Mesenchymal stem cell (in vitro differentiated cells and primary cell): ENCODE data around the gene STAG1.

Source experiments
- DNase-seq: peaks from one replicate; pipeline ENCODE4 v3.0.0-alpha.2; 2013
- H2AFZ ChIP-seq: one replicate; pipeline ENCODE4 v1.6.1; 2013; ENCODE audit warnings: low read depth, mild to moderate bottlenecking, control low read depth, inconsistent platforms, low read length, moderate library complexity
- H2AK5ac ChIP-seq: 2 replicates; pipeline ENCODE4 v1.6.1; 2013; ENCODE audit warnings: low read length, moderate library complexity, mild to moderate bottlenecking, inconsistent platforms; ENCODE audit not compliant: severe bottlenecking
- H2BK120ac ChIP-seq: one replicate; pipeline ENCODE4 v1.6.1; 2013; ENCODE audit warnings: low read depth, mild to moderate bottlenecking, inconsistent platforms, low read length, moderate library complexity
- H2BK12ac ChIP-seq, 2 experiments: one replicate each; pipeline ENCODE4 v1.6.1; 2013; ENCODE audit warnings: inconsistent platforms in 2 of 2, low read length in 2 of 2, mild to moderate bottlenecking in 2 of 2, moderate library complexity in 2 of 2, control low read depth in 1 of 2
- H2BK15ac ChIP-seq: one replicate; pipeline ENCODE4 v1.6.1; 2013; ENCODE audit warnings: mild to moderate bottlenecking, low read depth, inconsistent platforms; ENCODE audit not compliant: poor library complexity, severe bottlenecking
- H2BK5ac ChIP-seq: 2 replicates; pipeline ENCODE4 v1.6.1; 2013; ENCODE audit warnings: low read depth, mild to moderate bottlenecking, low read length, control low read depth, inconsistent platforms; ENCODE audit not compliant: poor library complexity, severe bottlenecking
- H3K14ac ChIP-seq, 2 experiments: one replicate each; pipeline ENCODE4 v1.6.1; 2013; ENCODE audit warnings: inconsistent platforms in 2 of 2, low read length in 2 of 2, control low read depth in 1 of 2, mild to moderate bottlenecking in 1 of 2, moderate library complexity in 1 of 2
- H3K18ac ChIP-seq, 2 experiments: one replicate each; pipeline ENCODE4 v1.6.1; 2013; ENCODE audit warnings: inconsistent platforms in 2 of 2, low read length in 2 of 2, control low read depth in 1 of 2, low read depth in 1 of 2, mild to moderate bottlenecking in 1 of 2
- H3K23ac ChIP-seq, 2 experiments: one replicate each; pipeline ENCODE4 v1.6.1; 2013; ENCODE audit warnings: inconsistent platforms in 2 of 2, low read length in 2 of 2, mild to moderate bottlenecking in 2 of 2, moderate library complexity in 2 of 2, control low read depth in 1 of 2
- H3K27ac ChIP-seq: 2 replicates; pipeline ENCODE4 v1.5.1; 2013; ENCODE audit warnings: mild to moderate bottlenecking, moderate library complexity, low read length, control low read depth, inconsistent platforms; ENCODE audit not compliant: poor library complexity, severe bottlenecking
- H3K27me3 ChIP-seq, 2 experiments: 2 replicates each; pipeline versions ENCODE4 v1.6.1 to v1.7.0; 2013; ENCODE audit warnings: low read length in 2 of 2, mild to moderate bottlenecking in 2 of 2, moderate library complexity in 2 of 2, control low read depth in 1 of 2, inconsistent platforms in 1 of 2; ENCODE audit not compliant: control insufficient read depth in 1 of 2, insufficient read depth in 1 of 2
- H3K36me3 ChIP-seq, 2 experiments: 2 replicates each; pipeline versions ENCODE4 v1.6.1 to v1.7.0; 2013; ENCODE audit warnings: low read length in 2 of 2, control low read depth in 1 of 2, inconsistent platforms in 1 of 2, low read depth in 1 of 2, mild to moderate bottlenecking in 1 of 2; ENCODE audit not compliant: insufficient read depth in 2 of 2, control insufficient read depth in 1 of 2
- H3K4ac ChIP-seq, 2 experiments: one replicate each; pipeline ENCODE4 v1.6.1; 2013; ENCODE audit warnings: inconsistent platforms in 2 of 2, low read length in 2 of 2, mild to moderate bottlenecking in 2 of 2, moderate library complexity in 2 of 2, control low read depth in 1 of 2, low read depth in 1 of 2
- H3K4me1 ChIP-seq: 2 replicates; pipeline ENCODE4 v1.6.1; 2013; ENCODE audit warnings: low read depth, low read length, control low read depth; ENCODE audit not compliant: control insufficient read depth, insufficient read depth
- H3K4me2 ChIP-seq: 2 replicates; pipeline ENCODE4 v1.6.1; 2013; ENCODE audit warnings: low read length, mild to moderate bottlenecking, inconsistent platforms; ENCODE audit not compliant: poor library complexity, severe bottlenecking
- H3K4me3 ChIP-seq, 2 experiments: 2 replicates each; pipeline versions ENCODE4 v1.5.1 to v1.7.0; 2013; ENCODE audit warnings: low read length in 2 of 2, mild to moderate bottlenecking in 2 of 2, control low read depth in 1 of 2, low read depth in 1 of 2; ENCODE audit not compliant: insufficient read depth in 1 of 2
- H3K79me1 ChIP-seq: replicated peaks from 2 replicates; pipeline ENCODE4 v1.6.1; 2013; ENCODE audit warnings: mild to moderate bottlenecking, control low read depth, low read length, inconsistent platforms; ENCODE audit not compliant: poor library complexity, severe bottlenecking
- H3K9ac ChIP-seq: 2 replicates; pipeline ENCODE4 v1.7.0; 2013; ENCODE audit warnings: mild to moderate bottlenecking, low read length, moderate library complexity
- H3K9me3 ChIP-seq: 2 replicates; pipeline ENCODE4 v1.7.0; 2013; ENCODE audit warnings: mild to moderate bottlenecking, low read length; ENCODE audit not compliant: control insufficient read depth
- H4K8ac ChIP-seq: one replicate; pipeline ENCODE4 v1.6.1; 2013; ENCODE audit warnings: inconsistent platforms, mild to moderate bottlenecking, low read length, moderate library complexity
- H4K91ac ChIP-seq: one replicate; pipeline ENCODE4 v1.6.1; 2013; ENCODE audit warnings: mild to moderate bottlenecking, low read length, inconsistent platforms
- WGBS: methylation state at CpG from one replicate; pipeline ENCODE4 v1.1.7; 2013; ENCODE audit warnings: mixed read lengths; 5-methylcytosine and 5-hydroxymethylcytosine counted together

STAG1 gene

GRCh38 chr3:136434429-136434828, 317.7 kb downstream of the STAG1 start:
- H2BK12ac ChIP-seq = no peak overlapping the region
- H3K4me2 ChIP-seq = no peak overlapping the region
- peaks cover 0 to 48% of the 10 kb centered on the region in 2 experiments for H3K36me3 ChIP-seq
- H2AK5ac ChIP-seq = no peak overlapping the region
- no peaks in the 10 kb centered on the region for H3K27me3 ChIP-seq
- no peak overlapping the region for H3K9ac ChIP-seq
- H3K4me3 ChIP-seq = no peak overlapping the region
- H3K79me1 ChIP-seq = peaks cover 1% of the 10 kb centered on the region
- H4K8ac ChIP-seq = no peak overlapping the region
- no peak overlapping the region for H2BK15ac ChIP-seq
- DNase-seq = no peak
- no peak overlapping the region for H3K27ac ChIP-seq
- WGBS = 81% methylated on average over 2 of the region's 2 CpGs
- H3K9me3 ChIP-seq = no peaks in the 10 kb centered on the region
- no peak overlapping the region for H2BK5ac ChIP-seq
- H3K14ac ChIP-seq = no peak overlapping the region
- no peak overlapping the region for H3K4ac ChIP-seq
- no peak overlapping the region for H3K18ac ChIP-seq
- no peak overlapping the region for H2BK120ac ChIP-seq
- H2AFZ ChIP-seq = no peak overlapping the region
- no peaks in the 10 kb centered on the region for H3K4me1 ChIP-seq
- H3K23ac ChIP-seq = no peak overlapping the region
- no peak overlapping the region for H4K91ac ChIP-seq

DNA sequence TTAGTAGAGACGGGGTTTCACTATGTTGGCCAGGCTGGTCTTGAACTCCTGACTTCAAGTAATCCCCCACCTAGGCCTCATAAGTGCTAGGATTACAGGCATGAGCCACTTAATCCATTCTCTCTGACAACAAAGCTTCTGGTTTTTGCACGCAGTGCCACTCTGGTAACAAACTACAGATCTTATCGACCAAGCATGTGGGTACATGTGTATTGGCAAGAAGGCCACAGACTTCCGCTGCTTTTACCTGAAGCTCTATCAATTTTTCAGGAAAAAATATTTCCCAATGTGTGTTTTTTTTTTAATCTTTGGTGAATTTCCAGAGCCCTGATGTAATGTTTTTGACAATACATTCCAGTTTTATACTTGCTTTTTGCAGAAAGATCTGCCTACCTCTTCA, 319.5 kb downstream of the STAG1 start:
- Histone ChIP-seq H4K8ac (no peak overlapping the region), H2BK15ac (no peak overlapping the region), H3K27ac (no peak overlapping the region), H3K23ac (no peak overlapping the region), H2BK120ac (no peak overlapping the region), H2AFZ (no peak overlapping the region), H2BK5ac (no peak overlapping the region), H4K91ac (no peak overlapping the region), H2BK12ac (no peak overlapping the region), H3K18ac (no peak overlapping the region), H3K4me1 (no peaks in the 10 kb centered on the region), H2AK5ac (no peak overlapping the region), H3K36me3 (peaks cover 6 to 64% of the 10 kb centered on the region in 2 experiments), H3K14ac (no peak overlapping the region), H3K4me3 (no peak overlapping the region), H3K9ac (no peak overlapping the region), H3K4me2 (no peak overlapping the region), H3K27me3 (no peaks in the 10 kb centered on the region), H3K79me1 (peaks cover 1% of the 10 kb centered on the region), H3K9me3 (no peaks in the 10 kb centered on the region), H3K4ac (no peak overlapping the region)
- DNase-seq = no peak
- WGBS = 100% methylated on average over 2 of the region's 4 CpGs

DNA sequence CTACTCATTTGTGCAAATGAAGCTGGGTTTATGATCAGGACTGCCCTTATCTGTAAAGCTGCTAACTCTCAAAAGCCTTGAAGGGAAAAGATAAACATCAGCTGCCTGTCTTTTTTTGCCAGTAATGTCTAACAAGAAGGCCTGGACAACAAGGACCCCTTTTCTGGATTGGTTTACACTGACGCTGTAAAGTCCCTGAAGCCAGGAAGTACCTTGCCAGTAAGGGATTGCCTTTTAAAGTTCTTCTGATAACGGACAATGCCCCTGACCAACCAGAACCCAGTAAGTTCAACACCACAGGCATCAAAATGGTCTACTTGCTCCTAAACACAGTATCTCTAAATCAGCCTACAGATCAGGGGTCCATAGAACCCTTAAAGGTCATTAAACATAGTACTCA, 324.0 kb downstream of the STAG1 start:
- no peak overlapping the region for H3K23ac ChIP-seq
- no peak overlapping the region for H3K18ac ChIP-seq
- no peak overlapping the region for H2BK15ac ChIP-seq
- no peaks in the 10 kb centered on the region for H3K9me3 ChIP-seq
- H3K9ac ChIP-seq = no peak overlapping the region
- no peak overlapping the region for H4K8ac ChIP-seq
- H2BK12ac ChIP-seq = no peak overlapping the region
- WGBS = 60% methylated on average over 2 of the region's 2 CpGs
- no peaks in the 10 kb centered on the region for H3K27me3 ChIP-seq
- no peaks in the 10 kb centered on the region for H3K4me1 ChIP-seq
- H3K4me3 ChIP-seq = no peak overlapping the region
- H3K14ac ChIP-seq = no peak overlapping the region
- no peak overlapping the region for H4K91ac ChIP-seq
- H2AK5ac ChIP-seq = no peak overlapping the region
- H3K27ac ChIP-seq = no peak overlapping the region
- H3K36me3 ChIP-seq = peaks cover 10 to 66% of the 10 kb centered on the region in 2 experiments
- H3K4ac ChIP-seq = no peak overlapping the region
- DNase-seq = peak; percentile 32
- H3K4me2 ChIP-seq = no peak overlapping the region
- H3K79me1 ChIP-seq = no peaks in the 10 kb centered on the region
- no peak overlapping the region for H2BK120ac ChIP-seq
- no peak overlapping the region for H2BK5ac ChIP-seq
- no peak overlapping the region for H2AFZ ChIP-seq

- Histone ChIP-seq H3K14ac (no peak overlapping the region), H3K18ac (no peak overlapping the region), H2AK5ac (no peak overlapping the region), H3K4me2 (no peak overlapping the region), H3K4me1 (no peaks in the 10 kb centered on the region), H3K9me3 (no peaks in the 10 kb centered on the region), H3K36me3 (peaks cover 10 to 67% of the 10 kb centered on the region in 2 experiments), H2BK5ac (no peak overlapping the region), H2AFZ (no peak overlapping the region), H2BK12ac (no peak overlapping the region), H3K9ac (no peak overlapping the region), H3K4ac (no peak overlapping the region), H3K79me1 (no peaks in the 10 kb centered on the region), H3K27ac (no peak overlapping the region), H4K8ac (no peak overlapping the region), H2BK120ac (no peak overlapping the region), H3K23ac (no peak overlapping the region), H4K91ac (no peak overlapping the region), H2BK15ac (no peak overlapping the region), H3K27me3 (no peaks in the 10 kb centered on the region), H3K4me3 (no peak overlapping the region)
- no peak for DNase-seq
Observed at GRCh38 chr3:136427236-136427635, 324.9 kb downstream of the STAG1 start.
